ENCODE data around the gene POLR1F. TPM values are rescaled to one million over a fixed set of nuclear protein-coding genes. Genes with fewer than 3 reads are reported as not detected.

POLR1F gene, protein sequence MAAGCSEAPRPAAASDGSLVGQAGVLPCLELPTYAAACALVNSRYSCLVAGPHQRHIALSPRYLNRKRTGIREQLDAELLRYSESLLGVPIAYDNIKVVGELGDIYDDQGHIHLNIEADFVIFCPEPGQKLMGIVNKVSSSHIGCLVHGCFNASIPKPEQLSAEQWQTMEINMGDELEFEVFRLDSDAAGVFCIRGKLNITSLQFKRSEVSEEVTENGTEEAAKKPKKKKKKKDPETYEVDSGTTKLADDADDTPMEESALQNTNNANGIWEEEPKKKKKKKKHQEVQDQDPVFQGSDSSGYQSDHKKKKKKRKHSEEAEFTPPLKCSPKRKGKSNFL
- 22.0 and 26.8 TPM in 2 replicates for total RNA-seq (2014; rRNA removed; shearing (Covaris generic))

DNA sequence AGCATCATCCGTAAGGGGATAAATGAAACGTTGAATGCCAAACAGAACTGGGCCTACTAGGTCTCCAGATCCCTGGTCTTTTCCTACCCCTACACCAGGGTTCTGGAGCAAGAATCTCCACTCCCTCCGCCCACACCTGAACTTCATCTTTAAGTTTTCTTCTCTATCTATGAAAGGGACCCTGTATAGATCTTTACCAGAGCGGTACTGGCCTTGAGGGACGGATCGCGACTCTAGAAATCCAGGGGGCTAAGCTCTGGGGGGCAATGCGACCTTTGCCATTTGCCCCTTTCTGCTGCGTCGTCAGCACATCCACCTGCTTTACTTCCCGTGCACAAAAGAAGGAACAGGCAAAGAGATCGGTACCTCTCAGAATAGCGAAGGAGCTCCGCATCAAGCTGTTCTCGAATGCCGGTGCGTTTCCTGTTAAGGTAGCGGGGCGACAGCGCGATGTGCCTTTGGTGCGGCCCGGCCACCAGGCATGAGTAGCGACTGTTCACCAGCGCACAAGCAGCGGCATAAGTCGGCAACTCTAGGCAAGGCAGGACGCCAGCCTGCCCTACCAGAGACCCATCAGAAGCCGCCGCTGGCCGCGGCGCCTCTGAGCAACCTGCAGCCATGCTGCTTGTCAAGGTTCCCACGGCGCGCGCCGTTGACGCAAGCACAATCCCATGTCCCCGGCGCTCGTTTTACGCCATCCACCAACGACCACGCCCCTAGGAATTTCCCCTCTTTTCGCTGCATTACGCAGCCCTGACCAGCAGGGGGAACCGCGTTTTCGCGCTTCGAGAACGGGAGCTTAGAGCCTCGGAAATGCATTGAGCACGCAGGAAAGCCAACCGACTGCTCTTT, at the start of gene POLR1F:
POLR1F (minus strand) TSS at position 641 of the 852 bp plus-strand sequence; CDS start at position 620, 21 bp downstream.
- peak within 1 kb of the TSS; percentile 81 for H3K4me3 ChIP-seq (ENCODE audit: insufficient read depth, low read depth, low read length)
- no peaks in the 10 kb centered on the region; the same call in 1 of the 2 replicates for H3K27me3 ChIP-seq (ENCODE audit: control insufficient read depth, insufficient read depth, low read length)
- DNase-seq = peak; percentile 76
- no peaks in the 10 kb centered on the region for H3K36me3 ChIP-seq (replicated peaks; ENCODE audit: control insufficient read depth, insufficient read depth, low read length)

DNA sequence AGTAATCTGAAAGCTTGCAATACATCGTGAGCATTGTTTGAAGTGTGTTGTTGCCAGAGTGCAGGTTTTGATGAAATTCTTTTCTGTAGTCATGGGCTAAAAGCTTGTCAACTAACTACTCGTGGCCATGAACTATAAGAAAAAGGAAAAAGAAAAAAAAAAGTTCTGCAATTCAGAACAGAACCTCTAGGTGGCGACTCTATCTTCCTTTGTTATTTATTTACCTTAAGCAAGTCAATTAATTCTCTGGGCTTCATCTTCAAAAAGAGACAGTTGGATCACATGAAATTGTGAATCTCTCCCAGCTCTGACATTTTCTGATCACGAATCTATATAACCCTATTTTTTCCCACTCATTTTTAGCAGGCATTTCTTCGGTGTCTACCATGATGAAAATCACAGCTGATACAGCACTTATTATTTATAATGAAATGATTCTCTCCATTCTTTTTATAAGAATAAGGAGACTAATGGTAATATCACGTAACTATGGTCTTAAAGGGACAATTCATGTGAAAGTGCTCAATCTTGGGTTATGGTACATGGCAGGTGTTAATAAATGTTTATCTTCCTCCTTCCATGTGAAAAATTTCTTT, 45.8 kb upstream of the POLR1F start:
- Histone ChIP-seq H3K36me3 (replicated peaks; ENCODE audit: control insufficient read depth, insufficient read depth, low read length) (no peaks in the 10 kb centered on the region), H3K27me3 (ENCODE audit: control insufficient read depth, insufficient read depth, low read length) (no peaks in the 10 kb centered on the region), H3K4me3 (ENCODE audit: insufficient read depth, low read depth, low read length) (no peak overlapping the region)
- peak; percentile 5 for DNase-seq

DNA sequence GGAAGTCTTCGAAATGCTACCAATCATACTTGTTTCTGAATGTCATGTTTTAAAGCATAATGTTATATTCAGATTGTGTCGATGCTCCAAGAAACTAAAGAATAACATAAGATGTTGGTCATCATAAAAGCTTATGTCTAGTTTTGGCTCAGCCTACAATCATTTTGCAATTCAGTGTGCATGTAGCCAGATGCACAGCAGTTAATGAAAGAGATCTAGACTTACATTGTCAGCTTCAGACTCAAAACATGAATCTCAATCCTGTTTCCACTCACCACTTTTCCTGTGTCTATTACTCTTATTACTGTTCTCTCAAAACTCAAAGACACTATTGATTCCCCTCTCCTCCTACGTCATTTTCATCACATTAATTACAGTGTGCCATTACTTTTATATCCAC, 43.2 kb upstream of the POLR1F start:
- no peaks in the 10 kb centered on the region for H3K27me3 ChIP-seq (ENCODE audit: control insufficient read depth, insufficient read depth, low read length)
- H3K4me3 ChIP-seq (ENCODE audit: insufficient read depth, low read depth, low read length) = no peak overlapping the region
- no peaks in the 10 kb centered on the region for H3K36me3 ChIP-seq (replicated peaks; ENCODE audit: control insufficient read depth, insufficient read depth, low read length)
- DNase-seq = no peak

DNA sequence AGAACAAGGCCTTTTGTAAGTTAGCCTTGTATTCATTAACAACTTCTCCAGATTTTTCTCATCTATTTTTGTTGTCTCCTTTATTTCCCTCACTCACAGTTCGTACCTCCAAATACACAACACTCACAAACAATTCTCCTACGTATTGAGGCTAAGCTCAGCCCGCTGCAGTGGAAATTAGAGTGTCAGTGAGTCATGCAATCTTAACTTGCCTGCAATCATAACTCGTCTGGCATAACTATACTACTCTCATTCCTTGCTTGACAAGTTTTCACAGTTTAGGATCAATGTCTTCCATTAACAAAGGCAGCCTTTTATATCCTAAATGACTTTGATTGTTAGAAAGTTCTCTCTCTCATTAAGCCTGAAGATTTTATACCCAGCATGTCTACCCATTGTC, 40.8 kb upstream of the POLR1F start:
- H3K4me3 ChIP-seq (ENCODE audit: insufficient read depth, low read depth, low read length) = no peak overlapping the region
- H3K27me3 ChIP-seq (ENCODE audit: control insufficient read depth, insufficient read depth, low read length) = no peaks in the 10 kb centered on the region
- no peaks in the 10 kb centered on the region for H3K36me3 ChIP-seq (replicated peaks; ENCODE audit: control insufficient read depth, insufficient read depth, low read length)
- no peak for DNase-seq

DNA sequence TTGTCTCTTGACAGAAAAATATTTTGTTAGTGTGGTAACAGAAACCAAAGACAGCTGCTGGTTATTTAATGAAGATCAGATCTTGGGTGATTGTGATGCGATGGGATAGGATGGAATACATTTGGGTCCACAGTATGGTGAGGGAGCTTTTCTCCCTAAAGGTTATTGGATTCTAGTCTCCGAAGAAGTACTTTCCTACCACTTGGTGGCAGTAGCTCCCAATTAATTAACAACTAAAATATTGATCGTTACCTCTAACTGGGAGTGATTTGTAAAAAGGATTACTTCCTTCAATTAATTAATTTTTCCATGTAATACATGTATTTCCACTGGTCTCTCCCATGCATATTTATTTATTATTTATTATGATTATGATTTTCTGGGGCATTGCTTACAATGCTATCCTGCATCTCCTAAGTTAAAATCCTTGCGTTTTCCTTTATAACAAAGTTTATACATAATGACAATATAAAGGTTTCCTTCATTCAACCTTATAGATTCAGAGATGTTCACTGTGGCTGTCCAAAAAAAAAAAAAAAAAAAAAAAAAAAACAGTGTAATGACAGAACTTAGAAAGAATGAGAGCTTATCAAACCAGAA, 39.0 kb upstream of the POLR1F start:
- DNase-seq = peak; percentile 43
- Histone ChIP-seq H3K27me3 (ENCODE audit: control insufficient read depth, insufficient read depth, low read length) (no peaks in the 10 kb centered on the region), H3K4me3 (ENCODE audit: insufficient read depth, low read depth, low read length) (no peak overlapping the region), H3K36me3 (replicated peaks; ENCODE audit: control insufficient read depth, insufficient read depth, low read length) (no peaks in the 10 kb centered on the region)

DNA sequence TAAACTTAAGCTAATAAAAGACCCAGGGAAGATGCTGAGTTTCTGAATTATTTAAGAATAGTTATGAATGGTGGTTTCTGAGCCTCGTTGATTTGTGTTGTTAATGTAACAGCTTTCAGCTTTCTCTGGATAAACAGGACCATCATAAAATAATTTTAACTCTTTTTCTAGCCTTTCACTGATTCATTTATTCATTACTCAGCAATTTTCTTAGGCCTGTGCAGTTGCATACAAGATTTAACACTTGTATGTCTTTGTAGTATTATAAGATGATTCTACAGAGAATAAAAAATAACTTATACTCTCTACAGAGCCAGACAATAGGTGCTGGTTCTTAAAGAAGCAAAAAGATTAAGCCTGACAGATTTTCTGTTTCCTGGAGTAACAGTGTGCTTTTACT, 35.2 kb upstream of the POLR1F start:
- no peaks in the 10 kb centered on the region for H3K36me3 ChIP-seq (replicated peaks; ENCODE audit: control insufficient read depth, insufficient read depth, low read length)
- DNase-seq = no peak
- no peaks in the 10 kb centered on the region for H3K27me3 ChIP-seq (ENCODE audit: control insufficient read depth, insufficient read depth, low read length)
- H3K4me3 ChIP-seq (ENCODE audit: insufficient read depth, low read depth, low read length) = no peak overlapping the region

DNA sequence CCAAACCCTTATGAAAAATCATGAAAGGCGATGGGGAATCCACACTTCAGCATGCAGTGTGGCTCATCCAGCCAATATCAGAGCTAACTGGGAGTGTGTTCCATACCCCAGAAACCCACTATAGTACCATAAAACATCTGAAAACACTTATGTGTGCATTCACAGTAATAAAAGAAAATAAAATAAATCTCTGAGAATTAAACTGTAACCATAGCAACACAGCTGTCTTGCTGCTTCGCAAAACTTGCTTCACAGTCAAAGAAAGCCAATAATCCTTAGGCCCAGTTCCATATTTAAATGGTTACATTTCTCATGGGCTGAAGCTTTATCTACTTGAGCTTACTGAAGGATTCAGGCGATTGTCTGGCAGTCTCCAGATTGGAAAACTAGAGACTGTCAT, 19.9 kb upstream of the POLR1F start:
- no peak for DNase-seq
- Histone ChIP-seq H3K27me3 (ENCODE audit: control insufficient read depth, insufficient read depth, low read length) (no peaks in the 10 kb centered on the region), H3K4me3 (ENCODE audit: insufficient read depth, low read depth, low read length) (no peak overlapping the region), H3K36me3 (replicated peaks; ENCODE audit: control insufficient read depth, insufficient read depth, low read length) (no peaks in the 10 kb centered on the region)

DNA sequence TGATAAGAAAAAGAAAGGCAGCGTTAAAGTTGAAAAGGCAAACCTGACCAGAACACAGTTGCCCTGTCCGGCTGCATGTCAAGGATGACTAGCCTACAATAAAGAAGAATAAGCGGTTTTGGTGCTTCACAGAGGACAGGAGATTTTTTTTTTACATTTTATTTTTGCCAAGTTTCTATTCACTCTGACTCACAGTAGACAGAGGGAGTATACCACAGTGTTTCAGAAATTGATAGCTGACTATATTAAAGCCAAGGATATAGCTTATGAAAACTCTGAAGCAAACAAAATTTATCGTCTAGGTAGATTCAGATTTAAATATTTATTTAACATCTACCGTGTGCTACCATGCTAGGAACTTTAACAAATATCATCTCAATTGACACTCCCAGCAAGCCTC, 16.9 kb upstream of the POLR1F start:
- H3K4me3 ChIP-seq (ENCODE audit: insufficient read depth, low read depth, low read length) = no peak overlapping the region
- H3K27me3 ChIP-seq (ENCODE audit: control insufficient read depth, insufficient read depth, low read length) = no peaks in the 10 kb centered on the region
- DNase-seq = no peak
- H3K36me3 ChIP-seq (replicated peaks; ENCODE audit: control insufficient read depth, insufficient read depth, low read length) = no peaks in the 10 kb centered on the region

DNA sequence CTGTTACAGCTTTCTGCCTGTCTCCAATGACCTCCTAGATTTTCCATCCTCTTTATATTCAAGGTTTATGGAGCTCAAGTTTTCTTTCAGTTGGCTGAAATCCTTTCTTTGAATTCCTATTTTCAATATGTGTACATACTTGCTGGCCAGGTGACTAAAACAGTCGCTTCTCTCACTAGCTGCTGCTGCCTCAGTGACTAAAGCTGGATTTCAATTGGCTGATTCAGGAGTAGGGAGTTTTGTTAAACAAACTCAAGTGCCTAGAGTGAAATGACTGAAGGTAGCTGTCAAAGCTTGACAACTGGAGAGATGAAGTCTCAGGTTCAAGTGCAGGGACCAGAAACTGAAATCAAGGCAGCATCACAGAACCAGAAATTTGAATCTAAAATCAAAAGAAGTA, 6.7 kb upstream of the POLR1F start:
- DNase-seq = no peak
- Histone ChIP-seq H3K4me3 (ENCODE audit: insufficient read depth, low read depth, low read length) (no peak overlapping the region), H3K27me3 (ENCODE audit: control insufficient read depth, insufficient read depth, low read length) (no peaks in the 10 kb centered on the region), H3K36me3 (replicated peaks; ENCODE audit: control insufficient read depth, insufficient read depth, low read length) (no peaks in the 10 kb centered on the region)

DNA sequence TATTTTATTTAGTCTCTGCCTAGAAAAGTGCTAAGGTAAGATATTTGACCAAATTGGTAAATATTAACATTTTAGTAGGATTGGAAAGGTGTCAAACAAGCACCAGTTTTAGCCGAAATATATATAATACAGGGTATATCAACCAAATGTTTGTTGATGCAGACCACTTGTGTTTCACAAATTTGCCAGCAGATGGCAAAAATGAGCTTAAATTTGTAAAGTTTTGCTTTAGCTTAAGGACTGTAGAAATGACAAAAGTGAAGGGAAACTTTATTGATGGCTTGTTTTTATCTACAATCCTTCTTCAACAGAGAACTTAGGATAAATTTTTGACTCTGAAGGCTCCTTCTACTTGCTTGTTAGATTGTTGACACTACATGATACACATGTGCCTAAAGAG, 4.8 kb upstream of the POLR1F start:
- no peaks in the 10 kb centered on the region; the same call in 1 of the 2 replicates for H3K27me3 ChIP-seq (ENCODE audit: control insufficient read depth, insufficient read depth, low read length)
- no peak for DNase-seq
- H3K4me3 ChIP-seq (ENCODE audit: insufficient read depth, low read depth, low read length) = no peak overlapping the region
- no peaks in the 10 kb centered on the region for H3K36me3 ChIP-seq (replicated peaks; ENCODE audit: control insufficient read depth, insufficient read depth, low read length)

DNA sequence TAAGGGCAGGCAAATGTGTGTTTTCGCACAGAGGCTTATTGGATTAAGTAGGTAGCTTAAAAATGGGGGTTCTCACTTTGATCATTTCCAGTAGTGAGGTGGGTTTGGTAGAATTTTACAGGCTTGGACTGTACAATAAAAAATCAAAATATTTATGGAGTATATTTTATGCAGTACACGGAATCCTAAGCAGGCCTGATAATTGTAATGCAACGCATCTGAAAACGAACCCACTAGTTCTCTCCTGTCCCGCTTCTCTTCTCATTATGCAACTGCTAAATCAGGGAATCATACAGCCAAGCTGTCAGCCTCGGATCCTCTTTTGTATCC, 377 bp upstream of the POLR1F start:
- no peaks in the 10 kb centered on the region for H3K36me3 ChIP-seq (replicated peaks; ENCODE audit: control insufficient read depth, insufficient read depth, low read length)
- H3K27me3 ChIP-seq (ENCODE audit: control insufficient read depth, insufficient read depth, low read length) = no peaks in the 10 kb centered on the region; the same call in 1 of the 2 replicates
- H3K4me3 ChIP-seq (ENCODE audit: insufficient read depth, low read depth, low read length) = no peak overlapping the region
- DNase-seq = no peak

DNA sequence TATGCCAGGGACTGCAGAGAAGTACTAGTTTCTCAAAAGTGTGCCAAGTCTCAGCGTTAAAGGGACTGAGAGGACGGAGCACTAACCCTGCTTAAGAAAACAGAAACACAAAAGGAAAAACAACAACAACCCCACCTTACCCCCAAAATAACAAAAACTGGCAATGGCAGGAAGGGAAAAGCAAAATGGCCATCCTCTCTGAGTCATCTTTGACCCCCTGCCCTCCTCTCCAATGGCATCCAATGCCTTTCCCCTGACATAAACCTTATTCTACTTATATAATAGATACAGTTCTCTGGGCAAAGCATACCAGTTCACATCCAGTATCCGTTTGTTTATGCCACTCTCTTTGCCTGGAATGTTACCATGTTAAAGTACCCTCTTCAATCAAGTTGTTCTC, 1.6 kb downstream of the POLR1F start:
- Histone ChIP-seq H3K36me3 (replicated peaks; ENCODE audit: control insufficient read depth, insufficient read depth, low read length) (no peaks in the 10 kb centered on the region), H3K4me3 (ENCODE audit: insufficient read depth, low read depth, low read length) (no peak overlapping the region), H3K27me3 (ENCODE audit: control insufficient read depth, insufficient read depth, low read length) (no peaks in the 10 kb centered on the region; the same call in 1 of the 2 replicates)
- no peak for DNase-seq

DNA sequence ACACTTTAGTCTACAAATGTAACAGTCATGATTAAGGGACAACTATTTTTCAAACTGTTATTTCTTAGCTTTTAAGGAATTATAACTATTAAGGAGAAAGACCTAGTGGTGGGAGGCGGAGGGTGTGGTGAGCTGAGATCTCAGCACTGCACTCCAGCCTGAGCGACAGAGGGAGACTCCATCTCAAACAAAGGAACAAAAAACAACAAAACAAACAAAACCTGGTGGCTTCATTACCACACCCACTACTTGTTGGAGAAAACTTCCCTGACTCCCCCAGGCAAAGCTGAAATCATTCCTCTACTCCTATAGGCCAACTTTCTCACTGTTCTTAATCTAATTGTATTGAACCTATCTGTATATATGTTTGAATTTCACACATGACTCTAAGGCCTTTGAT, 3.2 kb downstream of the POLR1F start:
- no peak overlapping the region for H3K4me3 ChIP-seq (ENCODE audit: insufficient read depth, low read depth, low read length)
- no peaks in the 10 kb centered on the region; the same call in 1 of the 2 replicates for H3K27me3 ChIP-seq (ENCODE audit: control insufficient read depth, insufficient read depth, low read length)
- no peak for DNase-seq
- no peaks in the 10 kb centered on the region for H3K36me3 ChIP-seq (replicated peaks; ENCODE audit: control insufficient read depth, insufficient read depth, low read length)

DNA sequence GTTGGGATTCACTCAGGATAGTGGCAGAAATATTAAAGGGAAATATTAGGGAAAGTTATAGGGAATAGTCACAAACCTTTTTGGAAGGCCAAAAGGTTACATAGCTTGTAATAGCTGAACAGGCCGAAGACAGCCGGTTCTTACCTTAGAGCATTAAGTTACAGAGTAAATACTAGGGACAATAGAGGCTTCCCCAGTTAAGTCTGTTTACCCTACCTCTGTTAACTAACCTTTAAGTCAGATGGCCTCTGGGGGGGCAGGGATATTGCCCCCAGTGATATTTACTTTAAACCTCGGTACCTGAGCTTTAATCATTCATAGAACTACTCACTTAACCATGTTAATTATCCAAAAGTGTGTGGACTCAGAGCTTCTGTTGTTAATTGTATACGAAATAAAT, 7.4 kb downstream of the POLR1F start:
- H3K36me3 ChIP-seq (replicated peaks; ENCODE audit: control insufficient read depth, insufficient read depth, low read length) = no peaks in the 10 kb centered on the region

More for the DNA sequence above, 7.4 kb downstream of the POLR1F start:
- H3K4me3 ChIP-seq (ENCODE audit: insufficient read depth, low read depth, low read length) = no peak overlapping the region
- no peaks in the 10 kb centered on the region for H3K27me3 ChIP-seq (ENCODE audit: control insufficient read depth, insufficient read depth, low read length)
- DNase-seq = no peak
